Stimulated activated naive CD8-positive, alpha-beta T cell treated with anti-CD3 and anti-CD28 coated beads, Interleukin-15, Interleukin-2, amounts not matched to agents 100 ng/mL and 50 ng/mL, for 24 hours (primary cell): ENCODE results near the gene UNC45B.

Source experiments
- H3K27ac Mint-ChIP-seq: one replicate; pipeline ENCODE4 v1.8.0; 2021; ENCODE audit warnings: mild to moderate bottlenecking, mixed read lengths
- H3K27me3 Mint-ChIP-seq: one replicate; pipeline ENCODE4 v1.8.0; 2021; ENCODE audit warnings: mixed read lengths
- H3K36me3 Mint-ChIP-seq: one replicate; pipeline ENCODE4 v1.8.0; 2021; ENCODE audit warnings: low read depth, mixed read lengths
- H3K4me1 Mint-ChIP-seq: one replicate; pipeline ENCODE4 v1.8.0; 2021; ENCODE audit warnings: low read depth, mixed read lengths
- H3K4me3 Mint-ChIP-seq: one replicate; pipeline ENCODE4 v1.8.0; 2021; ENCODE audit warnings: mild to moderate bottlenecking, mixed read lengths
- H3K9me3 Mint-ChIP-seq: one replicate; pipeline ENCODE4 v1.8.0; 2021; ENCODE audit warnings: mixed read lengths

Gene UNC45B

DNA sequence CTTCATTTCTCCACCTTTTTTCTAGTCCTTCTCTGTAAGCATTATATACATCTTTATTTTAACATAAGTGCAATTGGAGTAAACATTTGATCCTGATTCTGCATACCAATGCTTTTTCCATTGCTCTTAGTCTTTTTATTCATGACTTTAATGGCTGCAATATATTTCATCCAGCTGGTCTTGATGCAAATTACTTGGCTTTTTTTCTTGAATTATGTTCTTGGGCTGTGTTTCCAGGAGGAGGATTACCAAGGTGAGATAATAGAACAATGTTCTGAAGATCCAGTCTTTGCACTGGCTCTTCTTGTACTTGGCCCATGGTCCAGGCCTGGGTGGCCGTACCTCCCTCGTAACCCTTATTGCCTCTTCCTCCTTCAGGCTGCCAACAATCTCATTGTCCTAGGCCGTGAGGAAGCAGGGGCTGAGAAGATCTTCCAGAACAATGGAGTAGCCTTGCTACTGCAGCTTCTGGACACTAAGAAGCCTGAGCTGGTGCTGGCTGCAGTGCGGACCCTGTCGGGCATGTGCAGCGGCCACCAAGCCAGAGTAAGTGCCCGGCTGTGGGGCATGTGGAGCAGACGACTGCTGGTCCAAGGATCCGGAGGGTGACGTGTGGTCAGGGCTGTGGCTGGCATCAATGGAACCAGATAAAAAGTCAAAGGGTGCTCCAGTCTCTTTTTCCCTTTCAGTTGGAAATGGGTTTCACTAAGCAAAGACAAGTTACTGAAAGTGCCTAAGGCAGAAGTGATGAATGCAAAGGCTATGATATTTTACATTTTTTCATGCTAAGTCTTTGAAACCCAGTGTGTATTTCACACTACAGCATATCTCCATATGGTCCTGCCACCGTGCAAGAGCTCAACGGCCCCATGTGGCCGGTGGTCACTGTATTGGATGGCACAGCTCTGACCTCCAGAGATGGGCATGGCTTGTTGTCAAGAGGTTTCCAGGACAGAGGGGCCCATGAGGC lies 6.9 kb downstream of the UNC45B start:
- H3K36me3 Mint-ChIP-seq: no peaks in the 10 kb centered on the region
- no peaks in the 10 kb centered on the region for H3K9me3 Mint-ChIP-seq
- H3K4me1 Mint-ChIP-seq: peaks cover 3% of the 10 kb centered on the region
- no peaks in the 10 kb centered on the region for H3K27me3 Mint-ChIP-seq
- no peak overlapping the region for H3K4me3 Mint-ChIP-seq
- no peak overlapping the region for H3K27ac Mint-ChIP-seq

DNA sequence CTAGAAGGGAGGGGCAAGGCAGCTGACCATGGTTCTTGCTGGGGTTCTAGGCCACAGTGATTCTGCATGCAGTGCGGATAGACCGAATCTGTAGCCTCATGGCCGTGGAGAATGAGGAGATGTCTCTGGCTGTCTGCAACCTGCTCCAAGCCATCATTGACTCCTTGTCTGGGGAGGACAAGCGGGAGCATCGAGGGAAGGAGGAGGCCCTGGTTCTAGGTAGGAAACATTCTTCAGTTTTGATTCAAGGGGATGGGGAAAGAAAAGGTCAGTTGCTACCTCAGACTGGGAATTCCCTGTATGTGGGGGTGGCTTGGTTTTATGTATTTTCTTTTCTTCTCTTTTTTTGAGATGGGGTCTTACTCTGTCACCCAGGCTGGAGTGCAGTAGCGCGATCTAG lies 7.6 kb downstream of the UNC45B start:
- Mint-ChIP-seq H3K9me3 (no peaks in the 10 kb centered on the region), H3K4me3 (no peak overlapping the region), H3K36me3 (no peaks in the 10 kb centered on the region), H3K27me3 (no peaks in the 10 kb centered on the region), H3K4me1 (peaks cover 10% of the 10 kb centered on the region), H3K27ac (no peak overlapping the region)

DNA sequence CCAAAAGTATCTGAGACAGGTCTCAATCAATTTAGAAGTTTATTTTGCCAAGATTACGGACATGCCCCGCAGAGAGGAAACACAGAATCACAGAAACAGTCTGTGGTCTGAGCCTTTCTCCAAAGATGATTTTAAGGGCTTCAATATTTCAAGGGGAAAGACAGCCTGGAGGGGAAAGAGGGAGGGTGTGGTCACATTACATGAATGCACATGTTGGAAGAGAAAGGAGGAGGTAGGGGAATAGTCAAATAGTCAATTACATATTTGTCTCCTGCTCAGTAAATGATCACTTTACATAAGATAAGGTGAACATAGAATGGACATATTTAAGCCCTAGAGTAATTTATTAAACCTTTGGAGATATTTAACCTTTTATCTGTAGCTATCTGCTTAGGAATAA lies 12.3 kb downstream of the UNC45B start:
- Mint-ChIP-seq H3K36me3 (no peaks in the 10 kb centered on the region), H3K27me3 (no peaks in the 10 kb centered on the region), H3K27ac (peak overlapping the region; percentile 9), H3K9me3 (no peaks in the 10 kb centered on the region), H3K4me3 (no peak overlapping the region), H3K4me1 (peaks cover 35% of the 10 kb centered on the region)

DNA sequence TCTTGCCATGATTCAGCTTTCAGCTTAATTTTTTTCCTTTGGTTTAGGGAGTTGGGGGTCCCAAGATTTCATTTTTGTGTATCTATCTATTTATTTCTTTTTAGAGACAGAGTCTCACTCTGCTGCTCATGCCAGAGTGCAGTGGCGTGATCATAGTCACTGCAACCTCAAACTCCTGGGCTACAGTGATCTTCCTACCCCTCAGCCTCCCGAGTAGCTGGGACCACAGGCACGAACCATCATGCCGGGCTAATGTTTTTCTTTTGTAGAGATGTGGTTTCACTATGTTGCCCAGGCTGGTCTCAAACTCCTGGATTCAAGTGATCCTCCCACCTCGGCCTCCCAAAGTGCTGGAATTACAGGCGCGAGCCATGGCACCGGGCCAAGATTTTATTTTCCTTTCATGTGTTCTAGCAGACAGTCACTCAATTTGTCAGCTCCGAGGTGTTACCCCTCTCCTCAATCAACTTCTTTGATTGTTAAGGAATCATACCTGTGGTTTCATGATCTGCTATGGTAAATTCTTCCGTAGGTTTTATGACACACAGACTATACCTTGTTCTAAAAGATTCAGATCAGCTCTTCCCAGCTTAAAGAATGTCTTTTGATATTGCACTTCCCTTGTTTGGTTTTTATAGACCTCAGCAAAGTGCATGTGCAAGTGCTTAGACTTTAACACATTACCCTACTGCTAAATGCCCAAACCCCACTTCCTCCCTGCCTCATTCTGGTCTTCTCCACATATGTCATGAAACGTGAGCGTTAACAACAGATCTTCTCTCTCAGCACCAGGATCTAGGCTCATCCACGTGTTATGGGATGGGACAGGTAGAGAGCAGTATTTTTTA lies 13.0 kb downstream of the UNC45B start:
- Mint-ChIP-seq H3K9me3 (no peaks in the 10 kb centered on the region), H3K4me3 (peak overlapping the region; percentile 30), H3K27ac (peak overlapping the region; percentile 22), H3K4me1 (peaks cover 38% of the 10 kb centered on the region), H3K27me3 (no peaks in the 10 kb centered on the region), H3K36me3 (no peaks in the 10 kb centered on the region)

DNA sequence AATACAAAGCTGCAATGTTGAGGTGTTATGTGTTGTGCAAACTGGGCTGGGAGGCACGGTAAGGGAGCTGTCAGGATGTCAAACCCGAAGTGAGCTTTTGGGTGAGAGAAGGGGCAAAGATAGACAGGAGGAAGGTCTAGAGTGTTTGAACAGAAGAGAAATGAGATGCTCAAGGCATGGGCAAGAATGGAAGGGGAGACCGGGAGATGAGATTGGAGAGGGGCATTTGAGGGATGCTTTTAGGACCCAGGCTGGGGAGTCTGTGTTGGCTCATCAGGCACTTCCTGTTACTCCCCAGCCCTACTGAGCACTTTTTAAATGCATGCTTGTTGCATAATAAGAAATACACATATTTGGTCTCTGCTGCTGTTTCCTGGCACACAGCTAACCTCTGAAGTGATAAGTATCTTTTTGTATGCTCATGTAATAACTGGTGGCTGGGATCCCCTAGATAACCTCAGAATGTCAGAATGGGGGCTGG lies 13.7 kb downstream of the UNC45B start:
- H3K9me3 Mint-ChIP-seq: no peaks in the 10 kb centered on the region
- no peak overlapping the region for H3K27ac Mint-ChIP-seq
- H3K4me3 Mint-ChIP-seq: peak overlapping the region; percentile 30
- no peaks in the 10 kb centered on the region for H3K36me3 Mint-ChIP-seq
- peaks cover 38% of the 10 kb centered on the region for H3K4me1 Mint-ChIP-seq
- H3K27me3 Mint-ChIP-seq: no peaks in the 10 kb centered on the region

DNA sequence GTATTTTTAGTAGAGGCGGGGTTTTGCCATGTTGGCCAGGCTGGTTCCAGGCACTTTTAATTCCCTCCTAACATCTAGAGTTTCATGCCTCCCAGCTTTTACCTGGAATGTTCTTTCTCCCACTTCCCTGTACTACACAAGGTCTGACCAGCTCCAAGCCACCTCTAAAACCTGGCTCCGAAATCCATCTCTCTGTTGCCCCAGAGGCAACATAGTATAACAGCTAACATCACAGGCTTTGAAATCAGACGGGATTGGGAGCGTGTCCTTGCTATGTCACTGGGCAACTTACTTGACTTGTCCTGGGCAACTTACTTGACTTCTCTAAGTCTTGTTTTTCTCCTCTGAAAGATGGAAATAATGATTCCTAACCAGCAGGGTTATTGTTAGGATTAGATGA lies 15.1 kb downstream of the UNC45B start:
- no peak overlapping the region for H3K27ac Mint-ChIP-seq
- H3K36me3 Mint-ChIP-seq: no peaks in the 10 kb centered on the region
- H3K9me3 Mint-ChIP-seq: no peaks in the 10 kb centered on the region
- no peak overlapping the region for H3K4me3 Mint-ChIP-seq
- peaks cover 40% of the 10 kb centered on the region for H3K4me1 Mint-ChIP-seq
- no peaks in the 10 kb centered on the region for H3K27me3 Mint-ChIP-seq

DNA sequence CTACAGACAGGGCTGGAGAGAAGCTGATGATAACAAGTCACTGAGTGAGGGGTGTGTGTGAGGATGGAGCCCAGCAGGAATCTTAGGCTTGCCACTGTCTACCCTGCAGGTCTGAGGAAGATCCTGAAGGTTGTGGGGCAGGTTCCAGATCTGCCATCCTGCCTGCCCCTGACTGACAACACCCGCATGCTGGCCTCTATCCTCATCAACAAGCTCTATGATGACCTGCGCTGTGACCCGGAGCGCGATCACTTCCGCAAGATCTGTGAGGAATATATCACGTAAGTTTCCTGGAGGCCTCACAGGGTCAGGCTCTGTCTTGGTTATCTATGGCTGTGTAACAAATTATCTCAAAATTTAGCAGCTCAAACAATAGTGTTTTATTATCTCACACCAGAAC lies 16.3 kb downstream of the UNC45B start:
- H3K27ac Mint-ChIP-seq: no peak overlapping the region
- no peaks in the 10 kb centered on the region for H3K36me3 Mint-ChIP-seq
- peaks cover 40% of the 10 kb centered on the region for H3K4me1 Mint-ChIP-seq

DNA sequence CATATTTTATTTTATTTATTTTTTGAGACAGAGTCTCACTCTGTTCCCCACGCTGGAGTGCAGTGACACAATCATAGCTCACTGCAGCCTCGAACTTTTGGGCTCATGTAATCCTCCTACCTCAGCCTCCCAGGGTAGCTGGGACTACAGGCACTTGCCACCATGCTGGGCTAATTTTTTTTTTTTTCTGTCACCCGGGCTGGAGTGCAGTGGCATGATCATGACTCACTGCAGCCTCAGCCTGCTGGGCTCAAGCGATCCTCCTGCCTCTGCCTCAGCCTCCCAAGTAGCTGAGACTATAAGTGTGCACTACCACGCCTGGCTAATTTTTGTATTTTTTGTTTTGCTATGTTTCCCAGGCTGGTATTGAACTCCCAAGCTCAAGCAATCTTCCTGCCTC lies 17.1 kb downstream of the UNC45B start:
- H3K9me3 Mint-ChIP-seq: no peaks in the 10 kb centered on the region
- H3K36me3 Mint-ChIP-seq: no peaks in the 10 kb centered on the region
- H3K27ac Mint-ChIP-seq: no peak overlapping the region
- H3K27me3 Mint-ChIP-seq: no peaks in the 10 kb centered on the region
- H3K4me1 Mint-ChIP-seq: peaks cover 35% of the 10 kb centered on the region
- no peak overlapping the region for H3K4me3 Mint-ChIP-seq

More for the DNA sequence above, 16.3 kb downstream of the UNC45B start:
- H3K27me3 Mint-ChIP-seq: no peaks in the 10 kb centered on the region
- H3K9me3 Mint-ChIP-seq: no peaks in the 10 kb centered on the region
- no peak overlapping the region for H3K4me3 Mint-ChIP-seq

DNA sequence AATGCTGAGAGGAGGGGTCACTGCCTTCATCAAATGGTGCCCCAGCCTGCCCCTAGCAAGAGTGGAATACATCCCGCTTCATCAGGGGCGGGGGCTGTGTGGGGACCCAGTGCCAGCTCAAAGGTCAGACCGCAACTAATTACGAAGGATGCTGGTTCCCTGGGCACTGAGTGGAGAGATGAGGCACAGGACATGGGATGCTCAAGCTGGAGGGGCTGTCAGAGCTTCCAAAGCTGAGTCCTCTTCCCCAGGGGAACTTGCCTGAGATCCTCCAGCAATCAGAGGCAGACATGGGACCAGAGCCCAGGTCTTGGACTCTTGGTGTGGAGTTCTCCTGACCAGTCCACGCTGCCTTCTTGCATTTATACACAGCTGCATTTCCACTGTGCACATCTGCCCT lies 18.9 kb downstream of the UNC45B start:
- Mint-ChIP-seq H3K9me3 (no peaks in the 10 kb centered on the region), H3K4me1 (peaks cover 18% of the 10 kb centered on the region), H3K36me3 (no peaks in the 10 kb centered on the region), H3K27me3 (no peaks in the 10 kb centered on the region), H3K4me3 (no peak overlapping the region), H3K27ac (no peak overlapping the region)

DNA sequence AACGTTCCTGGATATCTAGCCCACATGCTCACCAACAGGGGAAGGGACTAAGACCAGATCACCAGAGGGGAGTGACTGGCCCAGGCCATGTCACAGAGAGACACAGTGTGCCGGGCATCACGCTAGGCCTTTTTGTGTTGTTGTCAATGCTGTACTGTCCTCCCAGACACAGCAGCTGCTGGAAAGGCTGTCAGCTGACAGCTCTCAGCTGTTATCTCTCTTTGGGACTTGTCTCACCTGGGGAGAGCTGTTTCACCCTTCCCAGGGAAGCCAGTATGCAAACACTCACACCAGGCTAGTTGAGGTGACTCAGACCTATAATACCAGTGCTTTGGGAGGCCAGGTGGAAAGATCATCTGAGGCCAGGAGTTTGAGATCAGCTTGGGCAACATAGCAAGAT lies 19.4 kb downstream of the UNC45B start:
- Mint-ChIP-seq H3K27ac (no peak overlapping the region), H3K27me3 (no peaks in the 10 kb centered on the region), H3K4me1 (peaks cover 20% of the 10 kb centered on the region), H3K9me3 (no peaks in the 10 kb centered on the region), H3K36me3 (no peaks in the 10 kb centered on the region), H3K4me3 (no peak overlapping the region)

DNA sequence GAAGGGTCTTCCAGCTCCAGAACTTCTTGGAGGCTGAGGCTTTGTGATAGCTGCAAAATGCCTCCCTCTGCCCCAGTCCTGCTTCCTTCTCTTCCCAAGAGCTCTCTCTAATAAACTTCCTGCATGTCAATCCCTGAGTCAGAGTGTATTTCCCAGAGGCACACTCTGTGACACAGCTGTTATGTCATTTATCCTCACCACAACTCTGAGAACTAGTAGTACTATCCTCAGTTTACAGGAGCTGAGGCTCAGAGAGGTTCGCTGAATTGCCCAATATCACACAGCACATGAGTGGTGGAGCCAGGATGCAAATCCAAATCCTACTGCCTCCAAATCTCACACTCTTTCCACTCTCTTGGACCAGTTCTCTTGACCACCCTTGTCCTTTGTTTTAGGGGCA lies 20.0 kb downstream of the UNC45B start:
- Mint-ChIP-seq H3K9me3 (no peaks in the 10 kb centered on the region), H3K4me1 (peaks cover 22% of the 10 kb centered on the region), H3K36me3 (no peaks in the 10 kb centered on the region), H3K27ac (no peak overlapping the region), H3K27me3 (no peaks in the 10 kb centered on the region), H3K4me3 (no peak overlapping the region)

DNA sequence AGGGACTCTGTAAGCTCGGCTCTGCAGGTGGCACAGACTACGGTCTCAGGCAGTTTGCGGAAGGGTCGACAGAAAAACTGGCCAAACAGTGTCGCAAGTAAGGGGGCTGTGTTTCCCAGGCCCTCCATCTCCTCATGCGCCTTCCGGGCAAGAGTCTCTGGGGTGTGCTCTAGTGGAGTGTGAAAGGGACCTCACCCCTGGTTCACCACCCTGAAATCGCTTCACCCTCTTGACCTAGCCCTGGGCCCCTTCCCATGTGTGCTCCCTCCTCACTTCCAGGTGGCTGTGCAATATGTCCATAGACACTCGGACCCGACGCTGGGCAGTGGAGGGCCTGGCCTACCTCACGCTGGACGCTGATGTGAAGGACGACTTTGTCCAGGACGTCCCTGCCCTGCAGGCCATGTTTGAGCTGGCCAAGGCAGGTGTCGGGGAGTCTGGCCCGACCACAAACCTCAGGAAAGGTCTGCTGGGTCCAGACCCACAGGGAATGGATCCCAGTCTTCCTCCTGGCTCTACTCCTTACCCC lies 22.3 kb downstream of the UNC45B start:
- H3K27ac Mint-ChIP-seq: no peak overlapping the region
- H3K27me3 Mint-ChIP-seq: no peaks in the 10 kb centered on the region
- no peaks in the 10 kb centered on the region for H3K9me3 Mint-ChIP-seq
- peaks cover 25% of the 10 kb centered on the region for H3K4me1 Mint-ChIP-seq
- no peaks in the 10 kb centered on the region for H3K36me3 Mint-ChIP-seq
- no peak overlapping the region for H3K4me3 Mint-ChIP-seq

DNA sequence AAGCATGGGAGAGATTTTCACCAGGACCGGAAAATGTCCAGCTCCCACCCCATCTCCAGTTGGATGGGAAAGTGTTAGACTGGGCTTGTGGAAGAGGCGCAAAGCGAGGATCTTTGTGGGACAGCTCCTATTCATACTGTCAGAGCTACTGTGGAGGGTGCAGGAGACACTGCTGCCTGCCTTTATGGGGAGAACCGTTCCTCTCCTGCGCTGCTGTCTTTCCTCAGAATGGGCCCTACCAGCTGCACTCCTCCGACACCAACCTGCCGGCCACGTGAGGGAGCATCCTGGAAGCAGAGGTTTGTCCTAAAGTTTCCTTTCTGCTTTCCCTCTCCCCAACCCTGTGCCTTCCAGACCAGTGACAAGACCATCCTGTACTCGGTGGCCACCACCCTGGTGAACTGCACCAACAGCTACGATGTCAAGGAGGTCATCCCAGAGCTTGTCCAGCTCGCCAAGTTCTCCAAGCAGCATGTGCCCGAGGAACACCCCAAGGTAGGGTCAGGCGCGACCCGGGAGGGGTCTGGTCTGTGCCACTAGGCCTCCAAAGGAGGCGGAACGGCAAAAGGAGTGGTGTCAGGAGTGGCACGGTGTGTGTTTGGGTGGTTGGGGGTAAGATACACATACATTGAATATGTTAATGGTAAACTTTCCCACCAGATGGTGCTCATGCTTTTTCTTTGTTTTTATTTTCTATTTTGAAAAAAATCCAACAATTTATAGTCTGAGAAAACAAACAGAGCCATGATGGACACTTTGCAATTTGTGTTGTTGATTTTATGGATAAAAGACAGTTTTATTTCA lies 23.6 kb downstream of the UNC45B start:
- H3K9me3 Mint-ChIP-seq: no peaks in the 10 kb centered on the region
- no peaks in the 10 kb centered on the region for H3K36me3 Mint-ChIP-seq
- H3K4me1 Mint-ChIP-seq: peaks cover 30% of the 10 kb centered on the region
- no peaks in the 10 kb centered on the region for H3K27me3 Mint-ChIP-seq
- H3K27ac Mint-ChIP-seq: peak overlapping the region; percentile 46
- peak overlapping the region; percentile 9 for H3K4me3 Mint-ChIP-seq

DNA sequence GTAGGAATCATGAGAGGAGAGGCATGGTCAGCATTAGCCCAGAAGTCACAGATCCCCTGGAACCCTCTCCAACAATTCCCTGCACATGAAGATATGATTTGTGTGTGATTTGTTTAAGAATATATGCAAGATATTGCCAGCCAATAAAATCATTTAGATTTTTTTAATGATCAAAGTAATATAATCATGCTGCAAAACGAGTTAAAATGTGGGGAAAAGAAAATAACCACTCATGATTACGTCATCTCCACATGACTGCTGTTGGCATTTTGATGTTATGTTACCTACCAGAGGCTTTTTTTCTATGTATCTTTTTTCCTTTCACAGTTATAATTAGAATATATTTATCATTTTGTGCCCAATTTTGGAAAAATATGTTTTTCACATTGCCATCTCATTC lies 24.2 kb downstream of the UNC45B start:
- peak overlapping the region; percentile 9 for H3K4me3 Mint-ChIP-seq
- H3K4me1 Mint-ChIP-seq: peaks cover 36% of the 10 kb centered on the region
- H3K27ac Mint-ChIP-seq: peak overlapping the region; percentile 46
- H3K27me3 Mint-ChIP-seq: no peaks in the 10 kb centered on the region
- no peaks in the 10 kb centered on the region for H3K36me3 Mint-ChIP-seq
- H3K9me3 Mint-ChIP-seq: no peaks in the 10 kb centered on the region
